SK-N-SH (cell line): ENCODE data around the gene ODAD3.

Source experiments
- CTCF ChIP-seq: fragments of 200-600 bp; sonication (generic); IDR thresholded peaks from 2 replicates; pipeline ENCODE4 v1.6.1; 2017; ENCODE audit warnings: antibody characterized with exemption, mild to moderate bottlenecking, moderate library complexity
- EP300 ChIP-seq, 2 experiments: IDR thresholded peaks; 2 replicates each; pipeline versions ENCODE4 v1.4.0 to v1.6.1; 2012; ENCODE audit warnings: borderline replicate concordance in 1 of 2, low read depth in 1 of 2, low read length in 1 of 2
- NRF1 ChIP-seq: IDR thresholded peaks from 2 replicates; pipeline ENCODE4 v1.6.1; 2012; ENCODE audit warnings: low read depth, mild to moderate bottlenecking, low read length
- SMC3 ChIP-seq: IDR thresholded peaks from 2 replicates; pipeline ENCODE4 v1.6.1; 2012; ENCODE audit warnings: low read depth, low read length, improper control_type of control experiment
- TCF12 ChIP-seq: IDR thresholded peaks from 2 replicates; pipeline ENCODE4 v1.4.0; 2012

GRCh38 chr19:11390359-11390758 lies 44.6 kb downstream of the ODAD3 start:
- TF ChIP-seq NRF1 (no peak), TCF12 (no peak), EP300 (IDR thresholded peaks at IDR 0.05; ENCODE audit: borderline replicate concordance in 1 of 2, low read depth in 1 of 2, low read length in 1 of 2) (no peak), SMC3 (no peak), CTCF (no peak)
